OCI-LY7 (cell line): ENCODE data around the gene FOXO6. TPM values are rescaled to one million over a fixed set of nuclear protein-coding genes. Genes with fewer than 3 reads are reported as not detected.

ENCODE experiments used
- BruUV-seq: library from RNA; stranded (reverse); fragments of 400-500 nt; replicated peaks from 2 replicates; lab custom pipeline; 2021; lab: Mats Ljungman, UMichigan
- CTCF ChIA-PET: fragments of 300-600 bp; sonication (Branson Sonifier 250); formaldehyde crosslinking; loops from one replicate; lab custom pipeline; 2022; ENCODE audit warnings: antibody characterized with exemption; ENCODE audit not compliant: unreplicated experiment; lab: Charles Lee
- POLR2A ChIA-PET: fragments of 300-600 bp; sonication (Branson Sonifier 250); formaldehyde crosslinking; loops from one replicate; lab custom pipeline; 2022; ENCODE audit warnings: antibody characterized with exemption; lab: Charles Lee
- DNase-seq: peaks from one replicate; pipeline ENCODE4 v3.0.0-alpha.2; 2015; ENCODE audit warnings: low spot score
- H2AFZ ChIP-seq: fragments of 200-600 bp; sonication (generic), shearing (Covaris generic); 2 replicates; pipeline ENCODE4 v1.6.1; 2014; ENCODE audit warnings: mild to moderate bottlenecking, antibody characterized with exemption, low read length, moderate library complexity
- H3K27ac ChIP-seq: fragments of 200-600 bp; sonication (generic); 2 replicates; pipeline ENCODE4 v1.5.1; 2014; ENCODE audit warnings: mixed run types, low read depth, mild to moderate bottlenecking, moderate library complexity, low read length, inconsistent platforms; ENCODE audit not compliant: poor library complexity, severe bottlenecking
- H3K36me3 ChIP-seq: fragments of 200-600 bp; sonication (generic); 2 replicates; pipeline ENCODE4 v1.6.1; 2014; ENCODE audit warnings: mild to moderate bottlenecking, antibody characterized with exemption, low read length, moderate library complexity, mixed read lengths; ENCODE audit not compliant: insufficient read depth
- H3K4me1 ChIP-seq: fragments of 200-600 bp; sonication (generic); 2 replicates; pipeline ENCODE4 v1.5.1; 2014; ENCODE audit warnings: mild to moderate bottlenecking, low read length; ENCODE audit not compliant: insufficient read depth, poor library complexity, severe bottlenecking
- H3K4me2 ChIP-seq: fragments of 200-600 bp; sonication (generic); 2 replicates; pipeline ENCODE4 v1.6.1; 2014; ENCODE audit warnings: mild to moderate bottlenecking, low read length
- H3K4me3 ChIP-seq: fragments of 200-600 bp; sonication (generic); 2 replicates; pipeline ENCODE4 v1.5.1; 2014; ENCODE audit warnings: mild to moderate bottlenecking, low read depth, low read length; ENCODE audit not compliant: poor library complexity, severe bottlenecking
- H3K79me2 ChIP-seq: fragments of 200-600 bp; sonication (generic); 2 replicates; pipeline ENCODE4 v1.6.1; 2016; ENCODE audit warnings: low read depth, mild to moderate bottlenecking, low read length, moderate library complexity, mixed read lengths; ENCODE audit not compliant: insufficient read depth
- H3K9me2 ChIP-seq: fragments of 200-600 bp; sonication (generic); 2 replicates; pipeline ENCODE4 v1.6.1; 2016; ENCODE audit warnings: mild to moderate bottlenecking, low read length, mixed read lengths; ENCODE audit not compliant: insufficient read depth
- H3K9me3 ChIP-seq: fragments of 200-600 bp; sonication (generic); 2 replicates; pipeline ENCODE4 v1.6.1; 2014; ENCODE audit warnings: mild to moderate bottlenecking, mixed run types, low read length, mixed read lengths
- H4K20me1 ChIP-seq: fragments of 200-600 bp; sonication (generic); 2 replicates; pipeline ENCODE4 v1.6.1; 2014; ENCODE audit warnings: mild to moderate bottlenecking, antibody characterized with exemption, low read length, moderate library complexity, mixed read lengths; ENCODE audit not compliant: insufficient read depth
- CTCF ChIP-seq: fragments of 200-600 bp; sonication (generic); conservative IDR thresholded peaks from 2 replicates; pipeline ENCODE4 v1.5.1; 2014; ENCODE audit warnings: mild to moderate bottlenecking, antibody characterized with exemption, low read length, moderate library complexity, mixed read lengths
- EZH2phosphoT487 ChIP-seq: fragments of 200-600 bp; sonication (generic); IDR thresholded peaks from 2 replicates; pipeline ENCODE4 v1.6.1; 2018; ENCODE audit warnings: low read depth, borderline replicate concordance, mild to moderate bottlenecking, mixed run types, antibody characterized with exemption, low read length, moderate library complexity, mixed read lengths
- intact Hi-C: fragments of 100-400 bp; cut with micrococcal nuclease; formaldehyde crosslinking; loops from one replicate; pipeline ENCODE4 v1.10.0; 2022; ENCODE audit not compliant: unreplicated experiment
- total RNA-seq, 2 experiments: library from RNA; depleted of rRNA in 1 of 2; stranded (reverse); fragments of >200 nt in 1 of 2; shearing (Covaris generic) in 1 of 2; gene quantifications; 2 replicates each; pipeline ENCODE4 v1.2.3, GENCODE V29; 2014 to 2022

Gene FOXO6
- total RNA-seq, 2 experiments from 2014 or later = not detected

GRCh38 chr1:41318135-41318534, 43.1 kb upstream of the FOXO6 start:
- Histone ChIP-seq H3K79me2 (no peaks in the 10 kb centered on the region), H3K4me3 (no peak overlapping the region), H3K36me3 (no peaks in the 10 kb centered on the region), H2AFZ (no peak overlapping the region), H3K4me2 (no peak overlapping the region), H3K27ac (no peak overlapping the region), H4K20me1 (no peaks in the 10 kb centered on the region), H3K4me1 (no peaks in the 10 kb centered on the region), H3K9me3 (no peaks in the 10 kb centered on the region), H3K9me2 (no peaks in the 10 kb centered on the region)
- intact Hi-C loops = no loop called here
- BruUV-seq = no TSS peak
- ChIA-PET CTCF (interaction anchor here (0.5 to 0.6 kb wide), 2 partner anchors 91 to 139 kb away, joined by 3 read pairs; no protein-coding TSS in a partner anchor), POLR2A (no interaction called here)
- DNase-seq = no peak
- no peak for TF ChIP-seq CTCF
- TF ChIP-seq EZH2phosphoT487 = no peak

GRCh38 chr1:41319106-41319755, 42.0 kb upstream of the FOXO6 start:
- Histone ChIP-seq H3K4me3 (no peak overlapping the region), H3K27ac (no peak overlapping the region), H3K9me3 (no peaks in the 10 kb centered on the region), H2AFZ (no peak overlapping the region), H3K4me2 (no peak overlapping the region), H3K79me2 (no peaks in the 10 kb centered on the region), H4K20me1 (no peaks in the 10 kb centered on the region), H3K36me3 (no peaks in the 10 kb centered on the region), H3K4me1 (no peaks in the 10 kb centered on the region), H3K9me2 (no peaks in the 10 kb centered on the region)
- TF ChIP-seq EZH2phosphoT487 = no peak
- no peak for TF ChIP-seq CTCF
- DNase-seq = no peak
- POLR2A ChIA-PET = interaction anchor here (0.6 to 0.7 kb wide), 2 partner anchors 14 to 294 kb away, joined by 3 to 6 read pairs; no protein-coding TSS in a partner anchor
- CTCF ChIA-PET = no interaction called here
- intact Hi-C loops = no loop called here
- no TSS peak for BruUV-seq
